Stimulated activated CD4-positive, alpha-beta T cell treated with anti-CD3 and anti-CD28 coated beads, TNF-alpha, amount 100 ng/mL, for 1 hour (primary cell): ENCODE results near the gene CDC20B.
"Not testable (repeated sequence)": the region's sequence is repeated elsewhere in the genome, so short reads cannot be mapped to it uniquely, and the experiment has no call there.

Experiments used
- DNase-seq, 3 donors: peaks; one replicate each; pipeline ENCODE4 v3.0.0-alpha.2; 2020; ENCODE audit warnings: low read depth in 3 of 3, low spot score in 1 of 3

CDC20B gene

DNA sequence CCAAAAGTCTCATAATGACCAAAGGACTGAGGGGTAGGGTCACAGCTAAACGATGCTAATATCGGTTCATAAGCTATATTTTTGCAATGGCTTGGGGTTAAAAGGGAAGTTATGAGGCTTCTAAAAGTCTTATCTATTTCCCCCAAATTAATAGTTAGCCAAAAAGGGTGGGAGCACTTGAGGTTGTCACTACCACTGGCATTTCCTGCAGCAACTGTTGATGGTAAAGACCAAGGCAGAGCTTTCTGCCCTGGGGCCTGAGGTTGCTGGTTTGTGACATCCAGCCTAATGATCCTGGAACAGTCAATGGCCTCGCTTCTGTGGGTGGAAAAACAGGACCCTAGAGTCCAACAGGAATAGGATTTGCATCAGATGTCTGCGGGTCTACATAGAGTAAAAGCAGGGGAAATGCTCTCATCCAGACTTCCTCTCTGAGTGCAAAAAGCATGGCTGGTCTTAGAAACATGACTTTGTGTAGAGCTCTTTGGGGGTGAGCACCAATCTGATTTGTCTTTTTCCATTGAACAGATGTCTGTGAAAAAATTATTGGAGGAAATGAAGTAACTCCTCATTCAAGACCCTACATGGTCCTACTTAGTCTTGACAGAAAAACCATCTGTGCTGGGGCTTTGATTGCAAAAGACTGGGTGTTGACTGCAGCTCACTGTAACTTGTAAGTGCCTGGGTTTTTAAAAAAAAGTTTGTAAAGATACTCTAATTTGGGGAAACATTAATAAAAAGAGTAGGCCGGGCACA lies 67.9 kb downstream of the CDC20B start:
- no peak for DNase-seq

DNA sequence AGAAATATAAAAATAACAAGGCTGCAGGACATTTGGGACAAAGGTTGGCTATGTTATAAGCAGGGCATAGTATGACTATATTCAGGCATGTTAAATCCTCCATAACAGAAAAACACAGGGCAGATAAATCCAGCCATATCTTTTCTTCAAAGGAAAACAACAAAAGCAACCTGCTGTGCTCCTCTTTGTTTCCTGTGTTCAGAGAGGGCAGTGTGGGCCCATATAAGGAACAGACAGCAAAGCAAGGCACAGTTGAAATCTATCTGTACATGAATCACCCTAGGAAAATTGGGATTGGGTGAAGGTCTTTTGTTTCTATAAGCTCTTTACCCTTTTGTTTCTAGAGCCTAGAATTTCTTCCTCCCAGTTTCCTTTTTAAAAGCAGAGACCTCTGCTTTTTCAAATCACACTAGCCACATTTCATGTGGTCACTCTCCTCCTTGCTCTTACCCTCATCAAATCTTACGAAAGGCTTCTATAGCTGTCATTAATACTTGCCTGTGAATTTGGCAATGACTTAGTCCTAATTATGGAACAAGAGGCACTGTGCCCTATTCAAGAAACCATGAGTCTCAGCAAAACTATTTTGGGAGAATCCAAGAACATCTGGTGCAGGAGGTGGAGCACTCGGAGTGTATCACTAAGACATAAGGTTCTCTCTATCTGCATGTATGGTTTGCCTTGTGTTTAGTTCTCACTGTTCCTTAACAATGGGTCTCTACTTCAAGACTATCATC lies 68.8 kb downstream of the CDC20B start:
- DNase-seq = no peak

DNA sequence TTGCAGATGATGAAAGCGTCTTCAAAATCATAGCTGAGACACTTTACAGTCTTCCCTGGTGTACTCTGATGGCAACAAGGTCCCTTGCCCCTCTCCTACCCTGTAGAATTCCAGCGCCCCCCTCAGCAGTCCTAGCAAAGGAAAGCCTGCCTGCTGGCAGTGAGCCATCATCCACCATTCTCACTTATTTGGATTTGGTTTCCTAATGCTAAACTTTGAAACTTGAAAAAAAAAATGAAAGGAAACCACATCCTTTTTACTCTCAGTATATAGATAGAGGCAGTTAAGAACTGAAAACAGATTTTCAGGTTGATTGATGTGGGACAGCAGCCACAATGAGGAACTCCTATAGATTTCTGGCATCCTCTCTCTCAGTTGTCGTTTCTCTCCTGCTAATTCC lies 70.6 kb downstream of the CDC20B start, which contains the start of gene GZMA:
TSS of gene GZMA (plus strand) at position 299 of the 400 bp plus-strand sequence. CDS start at position 336, 37 bp downstream.
- DNase-seq = no peak

DNA sequence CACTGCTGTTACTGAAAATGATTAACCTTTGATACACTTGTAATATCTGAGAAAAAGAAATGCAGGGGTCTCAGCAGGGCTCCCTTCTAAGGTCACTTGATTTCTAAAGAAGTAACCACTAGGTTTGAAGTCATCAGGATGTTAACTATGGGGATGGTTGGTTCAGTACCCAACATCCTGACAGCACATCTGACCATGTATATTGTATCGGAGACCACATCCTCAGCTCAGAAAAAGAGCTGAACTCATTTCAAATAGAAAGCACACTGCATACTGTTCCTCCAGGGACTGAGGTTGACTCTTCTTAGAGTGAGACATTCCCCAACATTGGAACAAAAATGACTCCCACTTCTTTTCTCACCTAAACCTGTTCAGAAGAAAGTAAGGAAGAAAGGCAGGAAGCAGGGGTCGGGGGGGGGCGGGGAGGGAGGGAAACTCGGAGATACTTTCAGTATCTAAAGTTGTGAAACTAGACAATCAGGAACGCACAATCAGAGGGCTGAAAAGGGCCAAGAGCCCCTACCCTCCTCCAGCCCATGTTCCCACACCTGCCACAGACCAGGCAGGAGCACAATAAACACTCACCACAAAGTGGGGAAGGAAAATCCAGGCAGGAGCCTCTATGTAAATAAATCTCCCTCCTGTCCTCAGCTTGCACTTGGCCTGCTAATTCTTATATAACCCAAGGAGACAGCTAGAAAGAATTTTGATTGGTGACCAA lies 71.3 kb downstream of the CDC20B start:
- DNase-seq = no peak

DNA sequence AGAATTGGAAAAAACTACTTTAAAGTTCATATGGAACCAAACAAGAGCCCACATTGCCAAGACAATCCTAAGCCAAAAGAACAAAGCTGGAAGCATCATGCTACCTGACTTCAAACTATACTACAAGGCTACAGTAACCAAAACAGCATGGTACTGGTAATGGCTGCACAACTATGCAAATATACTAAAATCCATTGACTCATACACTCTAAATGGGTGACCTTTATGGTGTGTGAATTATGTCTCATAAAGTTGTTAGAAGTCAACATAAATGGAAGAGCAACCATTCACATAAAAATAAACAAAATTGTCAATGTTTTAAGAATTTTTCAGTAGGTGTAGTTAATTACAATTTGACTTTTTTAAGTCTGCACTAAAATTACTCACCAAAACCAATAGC lies 71.8 kb downstream of the CDC20B start:
- not testable (repeated sequence) for DNase-seq

DNA sequence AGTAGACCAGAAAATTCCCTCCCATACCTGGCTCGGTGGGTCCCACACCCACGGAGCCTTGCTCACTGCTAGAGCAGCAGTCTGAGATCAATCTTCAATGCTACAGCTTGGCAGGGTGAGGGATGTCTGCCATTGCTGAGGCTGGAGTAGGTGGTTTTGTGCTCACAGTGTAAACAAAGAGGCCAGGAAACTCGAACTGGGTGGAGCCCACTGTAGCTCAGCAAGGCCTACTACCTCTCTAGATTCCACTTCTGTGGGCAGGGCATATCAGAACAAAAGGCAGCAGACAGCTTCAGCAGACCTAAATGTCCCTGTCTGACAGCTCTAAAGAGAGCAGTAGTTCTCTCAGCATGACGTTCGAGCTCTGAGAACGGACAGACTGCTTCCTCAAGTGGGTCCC lies 76.1 kb downstream of the CDC20B start:
- DNase-seq = peak in 2 of 3 donors; percentile 18 to 24

DNA sequence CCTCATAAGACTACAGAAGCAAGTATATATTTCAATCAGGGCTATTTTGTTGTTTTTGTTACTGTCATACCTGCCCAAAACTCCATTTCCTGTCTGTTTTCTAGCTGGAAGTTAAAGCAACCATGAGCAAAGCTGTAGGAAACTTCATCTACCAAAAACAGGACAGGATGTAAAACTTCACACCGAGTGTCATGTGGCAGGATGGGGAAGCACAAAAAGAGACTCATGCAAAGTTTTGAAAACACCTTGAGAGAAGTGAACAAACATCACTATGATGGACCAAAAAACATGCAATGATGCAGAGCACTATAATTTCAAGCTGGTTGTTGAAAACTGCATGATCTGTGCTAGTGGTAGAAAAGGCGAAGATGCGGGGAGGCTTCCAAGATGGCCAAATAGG lies 76.8 kb downstream of the CDC20B start:
- DNase-seq = no peak

DNA sequence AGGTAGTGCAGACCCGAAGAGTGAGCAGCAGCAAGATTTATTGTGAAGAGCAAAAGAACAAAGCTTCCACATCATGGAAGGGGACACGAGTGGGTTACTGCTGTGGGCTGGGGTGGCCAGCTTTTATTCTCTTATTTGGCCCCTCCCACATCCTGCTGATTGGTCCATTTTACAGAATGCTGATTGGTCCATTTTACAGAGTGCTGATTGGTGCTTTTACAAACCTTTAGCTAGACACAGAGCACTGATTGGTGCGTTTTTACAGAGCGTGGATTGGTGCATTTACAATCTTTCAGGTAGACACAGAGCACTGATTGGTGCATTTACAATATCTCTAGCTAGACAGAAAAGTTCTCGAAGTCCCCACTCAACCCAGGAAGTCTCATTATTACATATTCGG lies 82.0 kb downstream of the CDC20B start:
- not testable (repeated sequence) for DNase-seq

DNA sequence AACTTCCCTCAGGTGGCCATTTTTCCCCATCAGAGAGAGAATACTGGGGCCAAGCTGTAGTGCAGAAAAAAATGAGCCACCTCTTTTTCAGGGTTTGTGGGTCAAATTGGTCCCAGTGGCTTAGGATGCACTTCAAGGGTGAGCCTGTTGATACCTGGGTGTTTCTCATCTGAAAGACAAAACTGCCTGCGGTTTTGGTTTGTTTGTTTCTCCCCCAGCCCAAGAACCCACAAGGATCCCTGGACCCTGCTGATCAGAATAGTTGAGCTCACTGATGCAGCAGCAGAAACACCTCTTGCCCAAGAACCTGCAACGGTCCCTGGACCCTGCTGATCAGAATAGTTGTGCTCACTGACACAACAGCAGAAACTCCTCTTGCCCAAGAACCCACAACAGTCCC lies 83.7 kb downstream of the CDC20B start:
- DNase-seq = not testable (repeated sequence)

DNA sequence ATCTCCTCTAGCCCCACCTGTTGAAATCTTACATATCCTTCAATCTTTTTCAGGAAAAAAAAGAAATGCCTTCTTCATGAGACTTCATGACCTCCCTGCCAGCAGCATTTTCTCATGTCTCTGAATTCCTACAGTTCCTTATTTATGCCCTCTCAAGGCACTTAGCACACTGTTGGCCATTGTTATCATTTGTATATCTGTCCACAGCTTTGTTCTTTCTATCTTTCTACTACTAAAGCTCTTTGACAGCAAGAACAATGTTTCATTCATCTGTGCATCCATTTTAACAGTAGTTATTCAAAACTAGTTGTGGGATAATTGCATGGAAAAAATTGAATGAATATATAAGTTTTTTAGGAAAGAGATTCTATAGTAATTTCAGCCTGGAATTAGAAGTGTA lies 91.4 kb downstream of the CDC20B start:
- no peak for DNase-seq

DNA sequence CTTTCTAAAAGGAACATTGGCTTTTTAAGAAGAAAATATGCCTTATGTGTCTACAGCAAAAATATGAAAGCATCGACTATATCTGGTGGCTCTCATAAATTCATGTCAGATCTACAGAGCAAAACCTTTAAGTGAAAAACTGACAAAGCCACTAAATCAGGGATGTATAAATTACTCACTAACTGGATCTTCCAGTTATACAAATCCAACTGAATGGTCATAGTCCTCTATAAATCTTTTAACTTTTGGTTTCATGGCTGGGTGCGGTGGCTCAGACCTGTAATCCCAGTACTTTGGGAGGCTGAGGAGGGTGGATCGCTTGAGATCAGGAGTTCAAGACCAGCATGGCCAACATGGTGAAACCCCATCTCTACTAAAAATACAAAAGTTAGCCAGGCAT lies 99.8 kb downstream of the CDC20B start:
- DNase-seq = no peak

DNA sequence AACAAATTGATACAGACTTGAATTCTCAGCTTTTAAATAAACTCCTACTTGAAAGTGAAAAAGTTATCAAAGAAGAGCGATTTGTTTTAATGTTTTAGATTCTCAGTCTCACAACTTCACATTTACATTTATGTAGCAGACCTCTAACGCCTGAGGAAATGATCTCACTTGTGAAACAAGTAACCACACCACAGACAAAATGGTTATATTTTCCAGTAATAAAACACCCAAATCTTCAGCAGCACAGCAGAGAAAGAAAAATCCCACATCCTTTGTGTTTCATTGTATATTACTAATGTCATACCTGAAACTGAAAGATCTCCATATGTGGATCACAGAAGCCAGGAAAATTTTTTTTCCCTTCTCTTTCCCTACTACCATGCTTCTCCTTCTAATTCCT lies 100.3 kb downstream of the CDC20B start:
- no peak for DNase-seq

DNA sequence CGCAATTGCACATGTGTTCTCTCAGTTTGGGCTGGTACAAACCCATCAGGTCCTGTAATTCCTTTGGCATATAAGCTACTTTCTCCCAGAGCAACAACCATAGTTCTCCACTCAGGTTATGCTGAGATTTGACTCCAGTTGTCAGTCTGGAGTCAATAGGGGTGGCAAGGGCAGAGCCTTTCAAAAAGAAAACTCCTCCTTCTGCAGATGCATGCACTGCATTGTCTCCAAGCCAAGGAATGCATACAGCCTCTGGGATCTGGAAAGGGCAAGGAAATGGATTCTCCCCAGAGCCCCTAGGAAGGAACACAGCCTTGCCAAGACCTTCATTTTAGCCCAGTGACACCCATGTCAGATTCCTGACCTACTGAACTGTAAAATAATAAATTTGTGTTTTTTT lies 101.6 kb downstream of the CDC20B start:
- DNase-seq = no peak

DNA sequence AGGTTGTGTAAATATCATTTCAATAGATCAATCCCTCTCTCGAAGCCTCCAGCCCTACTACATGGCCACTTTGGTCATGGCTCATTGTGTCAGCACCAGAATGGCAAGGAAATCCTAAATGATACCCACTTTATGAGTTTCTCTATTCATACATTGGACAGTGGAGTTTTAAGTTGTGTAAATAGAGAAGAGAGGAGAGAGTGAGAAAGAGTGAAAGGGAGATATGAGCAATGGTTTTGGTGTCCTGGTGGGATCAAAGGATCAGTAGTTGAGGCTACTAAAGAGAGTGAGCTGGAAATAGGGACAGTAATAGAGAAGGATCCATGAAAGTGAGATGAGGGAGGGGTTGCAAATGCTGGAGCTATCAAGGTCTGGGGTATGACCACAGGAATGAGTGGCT lies 102.0 kb downstream of the CDC20B start:
- no peak for DNase-seq

DNA sequence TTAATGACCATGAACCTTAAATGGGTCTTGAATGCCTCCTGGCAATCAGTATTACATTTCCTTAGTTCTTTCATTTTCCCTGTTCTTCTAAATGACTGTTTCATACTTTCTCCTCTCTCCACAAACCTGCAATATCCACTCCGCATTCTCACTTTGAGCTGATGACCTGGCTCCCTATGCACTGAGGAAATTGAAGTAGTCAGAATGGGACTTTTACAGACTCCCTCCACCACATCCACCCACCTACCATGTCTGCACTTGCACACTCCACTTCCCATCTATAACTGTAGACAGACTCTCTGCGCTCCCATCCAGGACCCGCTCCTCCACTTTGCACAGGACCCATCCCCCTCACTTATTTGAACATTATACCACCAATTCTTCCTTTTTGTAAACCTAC lies 106.7 kb downstream of the CDC20B start:
- no peak for DNase-seq

DNA sequence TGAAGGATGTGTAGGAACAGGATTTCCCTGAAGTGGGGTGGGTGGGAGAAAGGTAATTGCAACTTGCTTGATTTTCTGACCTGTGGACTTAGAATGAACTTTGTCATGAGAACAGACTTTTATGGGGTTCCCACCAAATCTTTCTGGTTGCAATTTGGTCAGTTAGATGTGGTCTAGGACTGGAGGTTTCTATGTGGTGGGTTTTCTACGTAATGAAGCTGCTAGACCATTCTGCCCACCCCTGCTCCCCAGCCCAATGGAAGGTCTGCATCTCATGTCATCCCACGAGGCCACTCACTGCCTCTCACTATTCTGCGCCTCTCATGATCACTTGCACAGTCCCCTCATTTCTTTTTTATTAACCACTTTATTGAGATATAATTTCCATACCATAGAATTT lies 108.5 kb downstream of the CDC20B start:
- no peak for DNase-seq

DNA sequence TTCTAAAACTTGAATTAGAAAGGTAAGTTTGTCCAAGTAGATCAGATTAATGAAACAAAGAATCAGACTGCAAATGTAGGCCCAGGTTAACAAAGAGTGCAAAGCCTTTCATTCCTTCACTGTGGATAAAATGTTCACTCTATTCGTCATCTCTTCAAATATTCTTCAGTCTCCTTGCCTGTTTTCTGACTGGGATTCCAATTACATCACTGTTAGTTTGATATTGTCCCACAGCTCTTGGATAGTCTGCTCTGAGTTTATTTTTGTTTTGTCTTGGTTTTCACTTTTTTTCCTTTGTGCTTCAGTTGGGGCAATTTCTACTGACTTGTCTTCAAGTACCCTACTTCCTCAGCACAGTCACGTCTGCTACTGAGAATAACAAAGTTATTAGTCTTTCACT lies 109.1 kb downstream of the CDC20B start:
- no peak for DNase-seq

DNA sequence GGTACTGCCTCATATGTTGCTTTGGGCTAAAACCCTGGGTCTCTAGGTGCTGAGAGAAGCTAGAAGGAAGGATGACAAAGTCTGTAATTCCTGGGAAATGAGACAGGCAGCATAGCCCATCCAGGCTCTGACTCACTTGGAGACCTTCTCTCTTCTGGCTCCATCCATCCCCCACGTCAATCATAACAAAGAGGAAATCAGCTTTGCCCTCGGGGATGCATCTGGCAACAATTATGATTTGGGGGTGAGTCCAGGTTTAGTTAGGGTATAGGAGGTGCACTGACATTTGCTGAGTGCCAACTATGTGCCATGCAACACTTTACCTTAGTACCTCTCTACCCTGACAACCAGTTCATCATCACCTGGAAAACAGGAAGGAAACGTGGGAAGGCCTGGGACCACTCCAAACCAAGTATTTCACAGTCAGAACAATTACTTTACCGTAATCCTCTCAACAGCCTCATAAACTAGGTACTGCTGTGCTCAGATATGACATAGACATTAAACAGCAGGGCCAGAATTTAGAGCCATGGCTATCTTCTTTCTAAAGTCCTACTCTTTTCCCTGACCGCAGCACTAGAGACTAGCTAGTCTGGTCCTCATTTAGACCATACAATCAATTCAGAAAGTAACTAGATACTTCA lies 109.6 kb downstream of the CDC20B start:
- DNase-seq = no peak
